GM08714 (cell line): ENCODE data around the gene HOXD11.

Experiments used
- H3K4me3 ChIP-seq: fragments of 200-500 bp; sonication (Bioruptor generic); 2 replicates; pipeline ENCODE4 v1.5.1; 2014; ENCODE audit warnings: mild to moderate bottlenecking, low read length, inconsistent platforms
- ZNF274 ChIP-seq: IDR thresholded peaks from 2 replicates; pipeline ENCODE4 v1.6.1; 2012; ENCODE audit warnings: mild to moderate bottlenecking, low read depth, low read length

Gene HOXD11

GRCh38 chr2:176122683-176123410, 15.8 kb downstream of the HOXD11 start, which contains the start of gene HOXD9:
TSS of gene HOXD9 (plus strand) at chr2:176122719. CDS start at chr2:176122769, 50 bp downstream.
- TF ChIP-seq ZNF274, result no peak

GRCh38 chr2:176123411-176124109, 16.5 kb downstream of the HOXD11 start:
- TF ChIP-seq ZNF274, result no peak
- no peak overlapping the region for H3K4me3 ChIP-seq

More at GRCh38 chr2:176122683-176123410, 15.8 kb downstream of the HOXD11 start, which contains the start of gene HOXD9:
- peak within 1 kb of the TSS; percentile 5; the same call in 1 of the 2 replicates for H3K4me3 ChIP-seq

- TF ChIP-seq ZNF274, result no peak
- no peak overlapping the region for H3K4me3 ChIP-seq
Measured at GRCh38 chr2:176124110-176124946, 17.2 kb downstream of the HOXD11 start.

- TF ChIP-seq ZNF274, result no peak
- no peak overlapping the region for H3K4me3 ChIP-seq
Measured at GRCh38 chr2:176124947-176125771, 18.1 kb downstream of the HOXD11 start.

- no peak overlapping the region for H3K4me3 ChIP-seq
- TF ChIP-seq ZNF274, result no peak
Measured at GRCh38 chr2:176125772-176126054, 18.6 kb downstream of the HOXD11 start.

GRCh38 chr2:176126929-176127773, 20.1 kb downstream of the HOXD11 start:
- TF ChIP-seq ZNF274, result no peak
- no peak overlapping the region for H3K4me3 ChIP-seq

- no peak for TF ChIP-seq ZNF274
- H3K4me3 ChIP-seq, result no peak overlapping the region
Measured at GRCh38 chr2:176127774-176128072, 20.6 kb downstream of the HOXD11 start.

- no peak overlapping the region for H3K4me3 ChIP-seq
Measured at GRCh38 chr2:176128172-176128981, 21.3 kb downstream of the HOXD11 start.

GRCh38 chr2:176128982-176129796, 22.1 kb downstream of the HOXD11 start, which contains the start of gene HOXD8:
TSS of gene HOXD8 (plus strand) at chr2:176129705. CDS start at chr2:176130367, 662 bp downstream.
- peak within 1 kb of the TSS; percentile 16; the same call in 1 of the 2 replicates for H3K4me3 ChIP-seq
- no peak for TF ChIP-seq ZNF274

More at GRCh38 chr2:176128172-176128981, 21.3 kb downstream of the HOXD11 start:
- TF ChIP-seq ZNF274, result no peak

- TF ChIP-seq ZNF274, result no peak
Measured at GRCh38 chr2:176129813-176130146, 22.7 kb downstream of the HOXD11 start.

GRCh38 chr2:176130147-176130956, 23.3 kb downstream of the HOXD11 start:
- no peak for TF ChIP-seq ZNF274
- H3K4me3 ChIP-seq, result peak overlapping the region; percentile 16; the same call in 1 of the 2 replicates

More at GRCh38 chr2:176129813-176130146, 22.7 kb downstream of the HOXD11 start:
- H3K4me3 ChIP-seq, result peak overlapping the region; percentile 16; the same call in 1 of the 2 replicates
